Natural killer cell (primary cell): Measurements from ENCODE around the gene NFIA. TPM values are rescaled to one million over a fixed set of nuclear protein-coding genes. Genes with fewer than 3 reads are reported as not detected.

ENCODE experiments used
- ATAC-seq, 3 donors: fragments of 150-1000 bp in 2 of 3; fragments of 200-7000 bp in 1 of 3; cut with Tn5 transposase; 1 replicate in 1 of 3; 2 replicates in 2 of 3; pipeline ENCODE4 v1.10.0; 2021; ENCODE audit warnings: mild to moderate bottlenecking in 2 of 3, moderate library complexity in 2 of 3
- DNase-seq, 2 donors: peaks; one replicate each; pipeline versions ENCODE4 v3.0.0 to v3.0.0-alpha.2; 2013 to 2021; ENCODE audit warnings: mixed read lengths in 1 of 2
- H3K27ac ChIP-seq: one replicate; pipeline ENCODE4 v1.5.1; 2013; ENCODE audit warnings: mild to moderate bottlenecking, low read length
- H3K27me3 ChIP-seq: one replicate; pipeline ENCODE4 v1.6.1; 2013; ENCODE audit warnings: low read length; ENCODE audit not compliant: control insufficient read depth, insufficient read depth
- H3K36me3 ChIP-seq: one replicate; pipeline ENCODE4 v1.6.1; 2013; ENCODE audit warnings: low read length; ENCODE audit not compliant: control insufficient read depth, insufficient read depth
- H3K4me1 ChIP-seq: one replicate; pipeline ENCODE4 v1.6.1; 2013; ENCODE audit warnings: low read length; ENCODE audit not compliant: control insufficient read depth, insufficient read depth
- H3K4me3 ChIP-seq: one replicate; pipeline ENCODE4 v1.5.1; 2013; ENCODE audit warnings: low read length
- H3K9me3 ChIP-seq: one replicate; pipeline ENCODE4 v1.6.1; 2013; ENCODE audit warnings: low read length; ENCODE audit not compliant: control insufficient read depth, insufficient read depth
- H3K27ac Mint-ChIP-seq, 2 donors: one replicate each; pipeline ENCODE4 v1.8.0; 2022; ENCODE audit warnings: mild to moderate bottlenecking in 2 of 2, mixed read lengths in 2 of 2, moderate library complexity in 1 of 2
- H3K27me3 Mint-ChIP-seq, 2 donors: one replicate each; pipeline ENCODE4 v1.8.0; 2022; ENCODE audit warnings: low read depth in 2 of 2, mixed read lengths in 2 of 2
- H3K36me3 Mint-ChIP-seq: one replicate; pipeline ENCODE4 v1.8.0; 2022; ENCODE audit warnings: mixed read lengths
- H3K4me1 Mint-ChIP-seq, 2 donors: one replicate each; pipeline ENCODE4 v1.8.0; 2022; ENCODE audit warnings: mixed read lengths in 2 of 2
- H3K4me3 Mint-ChIP-seq: one replicate; pipeline ENCODE4 v1.8.0; 2022; ENCODE audit warnings: mild to moderate bottlenecking, moderate library complexity, mixed read lengths
- H3K9me3 Mint-ChIP-seq, 2 donors: one replicate each; pipeline ENCODE4 v1.8.0; 2022; ENCODE audit warnings: mixed read lengths in 2 of 2
- WGBS: methylation state at CpG from one replicate; pipeline ENCODE4 v1.1.7; 2013; ENCODE audit warnings: missing lambda C conversion rate; ENCODE audit not compliant: insufficient coverage; 5-methylcytosine and 5-hydroxymethylcytosine counted together
- intact Hi-C: fragments of 100-400 bp; cut with micrococcal nuclease; formaldehyde crosslinking; loops from one replicate; pipeline ENCODE4 v1.14.2; 2022
- total RNA-seq, 4 donors: library from RNA; stranded (reverse); fragments of 120-200 nt in 1 of 4; gene quantifications; one replicate each; pipeline versions ENCODE4 v1.2.3 to v1.2.4, GENCODE V29; 2013 to 2022
- TF ChIP-seq, protein P1 (sequence below): fragments of 200-600 bp; IDR thresholded peaks from one replicate; pipeline ENCODE4 v1.8.0; 2022; ENCODE audit warnings: antibody characterized with exemption

Gene NFIA
- total RNA-seq, 3 donors from 2014 or later (not counting 1 experiment from before 2014, with no cell fraction given), result 3.5 to 6.5 (median 3.6) TPM

DNA sequence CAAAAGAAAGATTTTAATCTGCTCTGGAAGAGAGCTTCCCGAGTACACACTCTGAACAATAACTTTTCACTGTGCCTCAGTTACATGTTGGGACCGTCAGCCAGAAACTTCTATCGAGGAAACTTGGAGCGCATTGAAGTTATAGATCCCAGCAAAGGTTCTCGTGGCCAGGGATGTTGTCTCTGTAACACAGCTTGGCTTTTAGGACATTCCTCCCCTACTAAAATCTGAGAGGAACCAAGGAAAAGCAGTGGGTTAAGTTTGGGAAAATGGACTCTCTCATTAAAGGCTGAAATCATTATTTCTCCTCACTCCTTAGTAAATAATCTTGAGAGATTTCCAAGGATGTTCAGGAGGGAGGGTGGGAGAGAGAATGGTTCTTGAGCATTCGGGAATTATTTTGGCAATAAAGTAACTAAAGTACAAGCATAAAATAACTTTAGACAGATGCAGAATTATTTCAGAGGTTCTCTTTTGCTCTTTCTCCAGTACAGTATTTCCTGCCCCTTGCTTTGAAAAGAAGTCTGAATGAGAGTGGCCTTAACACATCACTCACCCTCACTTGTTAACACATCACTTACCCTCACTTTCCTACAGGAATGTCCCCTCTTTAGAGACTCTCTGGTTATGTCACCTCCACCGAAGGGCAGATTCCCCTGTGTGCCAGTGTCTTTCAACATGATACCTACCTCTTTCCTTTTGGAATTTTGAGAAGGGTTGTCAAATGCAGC lies 1.8 kb upstream of the NFIA start:
- Histone ChIP-seq H3K4me3 (no peak overlapping the region), H3K27ac (no peak overlapping the region), H3K9me3 (no peaks in the 10 kb centered on the region), H3K27me3 (peaks cover 11% of the 10 kb centered on the region), H3K4me1 (peaks cover 25% of the 10 kb centered on the region), H3K36me3 (no peaks in the 10 kb centered on the region)
- DNase-seq (peak in 1 of 2 donors; percentile 20), ATAC-seq (no peak)
- H3K27ac Mint-ChIP-seq, result no peak overlapping the region
- no peaks in the 10 kb centered on the region for H3K36me3 Mint-ChIP-seq
- 59% methylated on average over 7 of the region's 7 CpGs for WGBS
- peaks cover 51 to 64% of the 10 kb centered on the region in 2 donors for H3K4me1 Mint-ChIP-seq
- H3K9me3 Mint-ChIP-seq, result no peaks in the 10 kb centered on the region
- peak overlapping the region; percentile 63 for H3K4me3 Mint-ChIP-seq
- TF ChIP-seq, protein P1, sequence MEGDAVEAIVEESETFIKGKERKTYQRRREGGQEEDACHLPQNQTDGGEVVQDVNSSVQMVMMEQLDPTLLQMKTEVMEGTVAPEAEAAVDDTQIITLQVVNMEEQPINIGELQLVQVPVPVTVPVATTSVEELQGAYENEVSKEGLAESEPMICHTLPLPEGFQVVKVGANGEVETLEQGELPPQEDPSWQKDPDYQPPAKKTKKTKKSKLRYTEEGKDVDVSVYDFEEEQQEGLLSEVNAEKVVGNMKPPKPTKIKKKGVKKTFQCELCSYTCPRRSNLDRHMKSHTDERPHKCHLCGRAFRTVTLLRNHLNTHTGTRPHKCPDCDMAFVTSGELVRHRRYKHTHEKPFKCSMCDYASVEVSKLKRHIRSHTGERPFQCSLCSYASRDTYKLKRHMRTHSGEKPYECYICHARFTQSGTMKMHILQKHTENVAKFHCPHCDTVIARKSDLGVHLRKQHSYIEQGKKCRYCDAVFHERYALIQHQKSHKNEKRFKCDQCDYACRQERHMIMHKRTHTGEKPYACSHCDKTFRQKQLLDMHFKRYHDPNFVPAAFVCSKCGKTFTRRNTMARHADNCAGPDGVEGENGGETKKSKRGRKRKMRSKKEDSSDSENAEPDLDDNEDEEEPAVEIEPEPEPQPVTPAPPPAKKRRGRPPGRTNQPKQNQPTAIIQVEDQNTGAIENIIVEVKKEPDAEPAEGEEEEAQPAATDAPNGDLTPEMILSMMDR, result no peak
- peaks cover 18 to 20% of the 10 kb centered on the region in 2 donors for H3K27me3 Mint-ChIP-seq
- intact Hi-C loops, result no loop called here

DNA sequence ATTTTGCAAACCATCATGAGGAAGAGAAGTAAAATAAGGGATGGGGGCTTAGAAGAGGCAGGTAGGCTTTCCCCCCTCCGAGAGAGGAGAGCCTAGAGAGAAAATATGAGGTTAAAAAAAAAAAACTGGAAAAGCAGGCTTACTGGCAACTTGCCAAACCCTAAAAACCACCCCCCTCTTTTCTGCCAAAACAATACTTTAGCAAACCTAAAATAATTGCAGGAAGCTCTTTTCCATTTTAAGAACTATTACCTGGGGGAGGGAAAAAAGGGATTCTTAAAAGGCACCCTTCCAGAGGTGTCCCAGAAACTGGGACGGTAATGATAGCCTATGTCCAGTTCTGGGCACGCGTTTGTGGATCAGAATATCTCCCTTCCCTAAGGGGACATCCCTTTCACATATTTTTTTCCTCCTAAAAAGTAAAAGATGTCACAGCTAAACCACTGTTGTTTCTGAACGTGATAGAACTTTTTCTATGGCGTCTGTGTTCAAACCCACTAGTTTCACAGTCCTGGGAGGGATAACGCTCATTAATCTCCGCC lies 1.1 kb upstream of the NFIA start:
- Mint-ChIP-seq H3K4me3 (peak overlapping the region; percentile 82), H3K36me3 (no peaks in the 10 kb centered on the region), H3K27ac (peak overlapping the region in 1 of 2 donors; percentile 74), H3K27me3 (peaks cover 20% of the 10 kb centered on the region in 2 donors), H3K9me3 (no peaks in the 10 kb centered on the region), H3K4me1 (peaks cover 51 to 63% of the 10 kb centered on the region in 2 donors)
- TF ChIP-seq, protein P1, result no peak
- H3K27ac ChIP-seq, result no peak overlapping the region
- peaks cover 25% of the 10 kb centered on the region for H3K4me1 ChIP-seq
- DNase-seq (peak in 1 of 2 donors; percentile 25), ATAC-seq (no peak)
- 17% methylated on average over 7 of the region's 8 CpGs for WGBS
- H3K9me3 ChIP-seq, result no peaks in the 10 kb centered on the region
- peak overlapping the region; percentile 37 for H3K4me3 ChIP-seq
- no peaks in the 10 kb centered on the region for H3K36me3 ChIP-seq
- intact Hi-C loops, result no loop called here
- H3K27me3 ChIP-seq, result peaks cover 11% of the 10 kb centered on the region

DNA sequence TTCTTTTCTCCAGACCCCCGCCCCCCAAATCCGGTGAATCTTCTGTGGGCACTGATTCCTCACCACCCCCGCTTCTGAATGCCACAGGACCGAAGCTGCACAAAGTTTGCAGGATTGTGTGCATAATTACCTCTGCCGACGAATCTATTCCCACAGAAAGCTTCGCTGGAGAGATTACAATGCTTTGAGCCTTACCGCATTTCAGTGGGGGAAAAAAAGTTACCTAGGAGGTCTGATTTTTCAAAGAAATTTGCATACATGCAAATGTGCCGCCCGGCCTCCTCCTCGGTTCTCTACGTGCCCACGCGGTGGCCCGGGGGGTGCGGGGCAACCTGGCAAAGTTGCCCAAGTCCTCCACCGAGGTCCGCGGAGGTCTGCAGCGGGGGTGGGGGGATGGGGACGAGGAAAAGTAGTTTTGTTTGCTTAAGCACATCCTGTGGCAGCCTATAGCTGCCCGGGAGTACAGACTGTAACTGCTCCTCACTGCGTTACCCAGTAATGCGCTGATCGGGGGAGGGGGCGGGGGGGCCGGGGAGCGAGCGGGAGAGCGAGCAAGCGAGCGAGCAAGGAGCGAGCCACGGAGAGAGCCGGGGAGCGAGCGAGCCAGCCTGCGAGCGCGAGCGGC lies 563 bp upstream of the NFIA start:
- Histone ChIP-seq H3K27me3 (peaks cover 11% of the 10 kb centered on the region), H3K4me1 (peaks cover 22% of the 10 kb centered on the region), H3K27ac (no peak overlapping the region), H3K4me3 (peak overlapping the region; percentile 37), H3K9me3 (no peaks in the 10 kb centered on the region), H3K36me3 (no peaks in the 10 kb centered on the region)
- ATAC-seq (peak in 2 of 3 donors; percentile 3 to 7), DNase-seq (peak; percentile 17 to 75)
- H3K36me3 Mint-ChIP-seq, result no peaks in the 10 kb centered on the region
- TF ChIP-seq, protein P1, result no peak
- peaks cover 20% of the 10 kb centered on the region in 2 donors for H3K27me3 Mint-ChIP-seq
- H3K9me3 Mint-ChIP-seq, result no peaks in the 10 kb centered on the region
- peaks cover 45 to 57% of the 10 kb centered on the region in 2 donors for H3K4me1 Mint-ChIP-seq
- H3K4me3 Mint-ChIP-seq, result peak overlapping the region; percentile 82
- WGBS, result 1% methylated on average over 41 of the region's 41 CpGs
- peak overlapping the region in 1 of 2 donors; percentile 74 for H3K27ac Mint-ChIP-seq
- intact Hi-C loops, result no loop called here
